Measurements from ENCODE around the gene CNKSR1.
A peak's percentile ranks its signal among the peaks of the same experiment; 100 is the strongest.

Gene CNKSR1

DNA sequence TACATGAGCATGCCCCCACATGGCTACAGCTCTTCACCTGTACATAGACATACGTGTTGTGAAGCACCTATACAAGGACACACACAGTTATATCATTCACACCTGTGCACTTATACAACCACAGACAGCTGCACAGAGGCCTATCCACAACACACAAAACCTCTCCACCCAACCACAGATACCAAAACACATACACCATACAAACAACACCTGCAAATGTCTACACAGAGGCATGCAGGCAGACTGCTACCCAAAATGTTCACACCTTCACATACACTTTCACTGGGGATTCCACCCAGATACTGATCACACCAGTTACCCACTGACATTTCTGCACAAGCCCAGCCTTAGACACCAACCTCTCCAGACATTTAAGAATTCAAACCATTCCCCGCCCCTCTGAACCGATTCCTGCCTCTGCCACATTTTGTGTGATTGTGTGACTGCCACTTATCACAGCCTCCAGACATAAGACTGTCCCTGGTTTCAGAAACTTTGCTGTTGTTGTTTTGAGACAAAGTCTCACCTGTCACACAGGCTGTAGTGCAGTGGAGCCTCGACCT lies 10.5 kb upstream of the CNKSR1 start:
- no peak overlapping the region for H2BK15ac ChIP-seq (ENCODE audit: low read depth, poor library complexity, severe bottlenecking)
- DNase-seq: no peak

DNA sequence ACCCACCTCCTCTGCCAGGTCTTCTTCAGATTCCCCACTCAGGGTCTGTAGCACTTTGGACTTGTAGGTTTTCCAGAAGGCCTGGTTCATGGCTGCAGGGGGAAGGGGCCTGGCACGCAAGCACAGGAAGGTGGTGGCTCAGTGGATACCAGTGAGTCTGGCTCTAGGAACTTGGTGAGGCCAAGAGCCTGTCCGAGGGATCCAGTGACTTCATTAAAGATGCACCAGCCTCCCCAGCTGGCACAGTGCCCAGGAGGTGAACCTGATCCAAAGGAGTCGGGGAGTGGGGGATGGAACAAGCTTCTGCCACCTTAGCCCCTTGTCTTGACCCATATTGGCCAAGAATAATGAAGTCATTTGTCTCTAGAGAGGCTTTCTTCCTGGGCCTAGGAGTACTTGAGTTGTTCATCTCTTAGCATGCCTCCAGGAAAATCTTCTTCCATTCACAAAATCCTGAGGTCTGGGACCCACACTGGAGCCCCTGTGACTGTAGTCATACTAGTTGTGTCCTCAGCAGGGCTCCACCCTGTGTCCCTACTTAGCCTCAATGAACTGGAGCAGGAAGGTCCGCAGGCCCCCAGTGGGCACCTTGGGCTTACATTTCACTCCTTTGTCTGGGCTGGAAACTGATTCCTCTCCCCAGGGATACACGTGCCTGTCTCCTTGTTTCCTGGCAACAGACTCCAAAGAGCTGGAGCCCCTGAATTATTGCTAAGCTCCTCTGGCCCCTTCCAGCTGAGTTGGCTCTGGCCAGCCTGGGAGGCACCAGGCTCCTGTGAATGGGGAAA lies 8.7 kb upstream of the CNKSR1 start, which contains the start of gene C1orf232:
C1orf232 (minus strand) TSS at position 554 of the 788 bp plus-strand sequence; CDS start at position 90, 464 bp downstream.
- no peak within 1 kb of the TSS for H2BK120ac ChIP-seq (ENCODE audit: low read depth, low read length)
- H3K4me2 ChIP-seq (ENCODE audit: low read length, poor library complexity, severe bottlenecking): peak within 1 kb of the TSS; percentile 88
- H3K36me3 ChIP-seq (ENCODE audit: control insufficient read depth in 1 of 2, insufficient read depth in 2 of 2, low read depth in 1 of 2, low read length in 2 of 2): peaks cover 9 to 10% of the 10 kb centered on the region in 2 experiments
- peaks cover 25% of the 10 kb centered on the region for H3K4me1 ChIP-seq (ENCODE audit: control insufficient read depth, insufficient read depth, low read depth, low read length)
- H3K27me3 ChIP-seq (ENCODE audit: control insufficient read depth in 1 of 2, insufficient read depth in 1 of 2, low read length in 2 of 2): peaks cover 4 to 26% of the 10 kb centered on the region in 2 experiments
- peak within 1 kb of the TSS; percentile 89 for H3K4me3 ChIP-seq (ENCODE audit: insufficient read depth in 1 of 2, low read depth in 1 of 2, low read length in 2 of 2)
- peak within 1 kb of the TSS in 1 of 2 experiments; percentile 57 for H2BK12ac ChIP-seq (ENCODE audit: low read length in 2 of 2)
- H4K91ac ChIP-seq (ENCODE audit: low read length): peak within 1 kb of the TSS; percentile 72
- H3K9ac ChIP-seq (ENCODE audit: low read length): peak within 1 kb of the TSS; percentile 95
- H3K23ac ChIP-seq (ENCODE audit: low read length in 2 of 2): no peak within 1 kb of the TSS
- H3K18ac ChIP-seq (ENCODE audit: low read depth in 1 of 2, low read length in 2 of 2): peak within 1 kb of the TSS; percentile 80 to 89
- no peak within 1 kb of the TSS for H3K14ac ChIP-seq (ENCODE audit: low read length in 2 of 2)
- H4K8ac ChIP-seq (ENCODE audit: low read length): peak within 1 kb of the TSS; percentile 84
- H3K27ac ChIP-seq (ENCODE audit: low read length, poor library complexity, severe bottlenecking): no peak within 1 kb of the TSS
- no peak for DNase-seq
- WGBS: 91% methylated on average over 5 of the region's 5 CpGs
- H3K4ac ChIP-seq (ENCODE audit: low read depth in 1 of 2, low read length in 2 of 2): peak within 1 kb of the TSS in 1 of 2 experiments; percentile 95
- peak within 1 kb of the TSS; percentile 94 for H2AFZ ChIP-seq (ENCODE audit: low read depth, low read length)
- no peaks in the 10 kb centered on the region for H3K9me3 ChIP-seq (ENCODE audit: control insufficient read depth, low read length)
- no peak within 1 kb of the TSS for H2AK5ac ChIP-seq (ENCODE audit: low read length, severe bottlenecking)
- H3K79me1 ChIP-seq (replicated peaks; ENCODE audit: low read length, poor library complexity, severe bottlenecking): peaks cover 20% of the 10 kb centered on the region
- H2BK5ac ChIP-seq (ENCODE audit: low read depth, low read length, poor library complexity, severe bottlenecking): no peak within 1 kb of the TSS
- H2BK15ac ChIP-seq (ENCODE audit: low read depth, poor library complexity, severe bottlenecking): peak within 1 kb of the TSS; percentile 95

More for the DNA sequence above, 10.5 kb upstream of the CNKSR1 start:
- Histone ChIP-seq H3K27ac (ENCODE audit: low read length, poor library complexity, severe bottlenecking) (no peak overlapping the region), H2BK5ac (ENCODE audit: low read depth, low read length, poor library complexity, severe bottlenecking) (no peak overlapping the region), H3K4ac (ENCODE audit: low read depth in 1 of 2, low read length in 2 of 2) (no peak overlapping the region), H4K8ac (ENCODE audit: low read length) (no peak overlapping the region), H3K4me2 (ENCODE audit: low read length, poor library complexity, severe bottlenecking) (no peak overlapping the region), H2AFZ (ENCODE audit: low read depth, low read length) (no peak overlapping the region), H3K9ac (ENCODE audit: low read length) (no peak overlapping the region), H3K14ac (ENCODE audit: low read length in 2 of 2) (no peak overlapping the region), H3K36me3 (ENCODE audit: control insufficient read depth in 1 of 2, insufficient read depth in 2 of 2, low read depth in 1 of 2, low read length in 2 of 2) (peaks cover 7 to 8% of the 10 kb centered on the region in 2 experiments), H3K4me3 (ENCODE audit: insufficient read depth in 1 of 2, low read depth in 1 of 2, low read length in 2 of 2) (no peak overlapping the region), H4K91ac (ENCODE audit: low read length) (no peak overlapping the region), H2BK12ac (ENCODE audit: low read length in 2 of 2) (peak overlapping the region in 1 of 2 experiments; percentile 6), H3K9me3 (ENCODE audit: control insufficient read depth, low read length) (no peaks in the 10 kb centered on the region), H3K79me1 (replicated peaks; ENCODE audit: low read length, poor library complexity, severe bottlenecking) (peaks cover 19% of the 10 kb centered on the region), H3K27me3 (ENCODE audit: control insufficient read depth in 1 of 2, insufficient read depth in 1 of 2, low read length in 2 of 2) (peaks cover 15 to 38% of the 10 kb centered on the region in 2 experiments), H2BK120ac (ENCODE audit: low read depth, low read length) (no peak overlapping the region), H3K18ac (ENCODE audit: low read depth in 1 of 2, low read length in 2 of 2) (no peak overlapping the region), H3K4me1 (ENCODE audit: control insufficient read depth, insufficient read depth, low read depth, low read length) (peaks cover 28% of the 10 kb centered on the region), H2AK5ac (ENCODE audit: low read length, severe bottlenecking) (no peak overlapping the region), H3K23ac (ENCODE audit: low read length in 2 of 2) (no peak overlapping the region)
- 81% methylated on average over 4 of the region's 4 CpGs for WGBS

DNA sequence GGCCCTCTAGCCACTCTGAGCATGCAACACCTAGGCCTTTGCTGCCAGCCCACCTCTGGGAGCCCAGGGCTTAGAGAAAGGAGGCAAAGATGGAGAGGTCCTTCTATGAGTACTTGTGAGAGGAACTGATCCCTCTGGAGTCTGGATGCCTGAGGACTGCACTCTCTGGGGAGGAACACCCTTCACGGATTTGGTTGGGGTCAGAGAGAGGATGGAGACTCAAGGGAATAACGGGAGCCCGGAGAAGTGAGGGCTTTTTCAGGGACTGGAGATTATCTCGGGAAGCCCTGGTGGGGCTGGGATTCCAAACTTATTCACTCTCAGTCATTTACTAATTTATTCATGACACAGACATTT lies 8.1 kb upstream of the CNKSR1 start:
- Histone ChIP-seq H4K91ac (ENCODE audit: low read length) (no peak overlapping the region), H3K36me3 (ENCODE audit: control insufficient read depth in 1 of 2, insufficient read depth in 2 of 2, low read depth in 1 of 2, low read length in 2 of 2) (peaks cover 9 to 10% of the 10 kb centered on the region in 2 experiments), H3K27ac (ENCODE audit: low read length, poor library complexity, severe bottlenecking) (no peak overlapping the region), H3K4ac (ENCODE audit: low read depth in 1 of 2, low read length in 2 of 2) (no peak overlapping the region), H3K23ac (ENCODE audit: low read length in 2 of 2) (no peak overlapping the region), H3K27me3 (ENCODE audit: control insufficient read depth in 1 of 2, insufficient read depth in 1 of 2, low read length in 2 of 2) (peaks cover 0 to 21% of the 10 kb centered on the region in 2 experiments), H3K14ac (ENCODE audit: low read length in 2 of 2) (no peak overlapping the region), H2BK12ac (ENCODE audit: low read length in 2 of 2) (peak overlapping the region in 1 of 2 experiments; percentile 57), H2BK120ac (ENCODE audit: low read depth, low read length) (no peak overlapping the region), H2AFZ (ENCODE audit: low read depth, low read length) (peak overlapping the region; percentile 94), H3K79me1 (replicated peaks; ENCODE audit: low read length, poor library complexity, severe bottlenecking) (peaks cover 20% of the 10 kb centered on the region), H4K8ac (ENCODE audit: low read length) (no peak overlapping the region), H2AK5ac (ENCODE audit: low read length, severe bottlenecking) (no peak overlapping the region), H2BK5ac (ENCODE audit: low read depth, low read length, poor library complexity, severe bottlenecking) (no peak overlapping the region), H3K18ac (ENCODE audit: low read depth in 1 of 2, low read length in 2 of 2) (no peak overlapping the region), H3K4me1 (ENCODE audit: control insufficient read depth, insufficient read depth, low read depth, low read length) (peaks cover 21% of the 10 kb centered on the region), H3K4me3 (ENCODE audit: insufficient read depth in 1 of 2, low read depth in 1 of 2, low read length in 2 of 2) (peak overlapping the region in 1 of 2 experiments; percentile 89), H2BK15ac (ENCODE audit: low read depth, poor library complexity, severe bottlenecking) (no peak overlapping the region), H3K9ac (ENCODE audit: low read length) (peak overlapping the region; percentile 95), H3K4me2 (ENCODE audit: low read length, poor library complexity, severe bottlenecking) (peak overlapping the region; percentile 88), H3K9me3 (ENCODE audit: control insufficient read depth, low read length) (no peaks in the 10 kb centered on the region)
- DNase-seq: no peak
- 58% methylated on average over 1 of the region's 4 CpGs for WGBS
